GM12878 (cell line): Measurements from ENCODE around the gene LMNB1. TPM values are rescaled to one million over a fixed set of nuclear protein-coding genes. Genes with fewer than 3 reads are reported as not detected.

Experiments used
- ATAC-seq: fragments of 200-7000 bp; cut with Tn5 transposase; 3 replicates; pipeline ENCODE4 v1.9.1; 2020; ENCODE audit warnings: mild to moderate bottlenecking, moderate library complexity
- BruUV-seq: library from RNA; stranded (reverse); fragments of 400-500 nt; replicated peaks from 2 replicates; lab custom pipeline; 2021; lab: Mats Ljungman, UMichigan
- CTCF ChIA-PET: fragments of 300-600 bp; sonication (Branson Sonifier 250); formaldehyde crosslinking; extraction: SDS; loops from one replicate; lab custom pipeline; 2021; ENCODE audit warnings: inconsistent platforms; lab: Yijun Ruan, JAX
- POLR2A ChIA-PET: fragments of 350-600 bp; formaldehyde crosslinking; extraction: SDS; loops from one replicate; lab custom pipeline; 2021; ENCODE audit warnings: inconsistent platforms; lab: Charles Lee
- RAD21 ChIA-PET: fragments of 300-600 bp; sonication (Branson Sonifier 250); formaldehyde crosslinking; loops from one replicate; lab custom pipeline; 2023; ENCODE audit warnings: antibody characterized with exemption; ENCODE audit not compliant: unreplicated experiment; lab: Charles Lee
- SMC1A ChIA-PET: fragments of 300-600 bp; sonication (Branson Sonifier 250); formaldehyde crosslinking; loops from one replicate; lab custom pipeline; 2023; ENCODE audit not compliant: unreplicated experiment, uncharacterized antibody; lab: Charles Lee
- DNase-seq: peaks from one replicate; pipeline ENCODE4 v3.0.0-alpha.2; 2011; ENCODE audit warnings: low read depth, low spot score
- FAIRE-seq: peaks from 3 replicates; lab custom pipeline; 2011; peaks lifted over from hg19 to GRCh38; lab: Jason Lieb, UNC
- H2AFZ ChIP-seq: 2 replicates; pipeline ENCODE4 v1.6.0; 2011; ENCODE audit warnings: low read depth, low read length, control low read depth; ENCODE audit not compliant: control insufficient read depth
- H3K27ac ChIP-seq: 2 replicates; pipeline ENCODE4 v1.5.1; 2011; ENCODE audit warnings: control low read depth; ENCODE audit not compliant: control insufficient read depth, insufficient read depth
- H3K27me3 ChIP-seq, 2 experiments: replicated peaks in 1 of 2; 2 replicates each; pipeline versions ENCODE4 v1.6.0 to v1.6.1; 2011; ENCODE audit warnings: low read length in 1 of 2; ENCODE audit not compliant: control insufficient read depth in 2 of 2, insufficient read depth in 2 of 2
- H3K36me3 ChIP-seq, 2 experiments: 2 replicates each; pipeline ENCODE4 v1.5.1; 2011; ENCODE audit warnings: low read length in 1 of 2; ENCODE audit not compliant: control insufficient read depth in 2 of 2, insufficient read depth in 2 of 2
- H3K4me1 ChIP-seq: 2 replicates; pipeline ENCODE4 v1.6.1; 2011; ENCODE audit warnings: mild to moderate bottlenecking, low read length, moderate library complexity, mixed read lengths; ENCODE audit not compliant: control insufficient read depth, insufficient read depth
- H3K4me2 ChIP-seq: 2 replicates; pipeline ENCODE4 v1.6.0; 2011; ENCODE audit warnings: control low read depth; ENCODE audit not compliant: control insufficient read depth, insufficient read depth
- H3K4me3 ChIP-seq: fragments of 200-600 bp; sonication (generic); 2 replicates; pipeline ENCODE4 v1.5.1; 2016
- H3K79me2 ChIP-seq: 2 replicates; pipeline ENCODE4 v1.6.0; 2011; ENCODE audit warnings: low read length; ENCODE audit not compliant: control insufficient read depth, insufficient read depth
- H3K9ac ChIP-seq: 2 replicates; pipeline ENCODE4 v1.8.0; 2011; ENCODE audit warnings: low read length, control low read depth, mixed read lengths; ENCODE audit not compliant: control insufficient read depth, insufficient read depth
- H3K9me3 ChIP-seq: replicated peaks from 3 replicates; pipeline ENCODE4 v1.5.1; 2011; ENCODE audit warnings: mild to moderate bottlenecking, low read length; ENCODE audit not compliant: control insufficient read depth, insufficient read depth
- H4K20me1 ChIP-seq: 2 replicates; pipeline ENCODE4 v1.6.0; 2011; ENCODE audit not compliant: control insufficient read depth, insufficient read depth
- CBFB ChIP-seq: IDR thresholded peaks from 2 replicates; pipeline ENCODE4 v1.6.1; 2016; ENCODE audit warnings: antibody characterized with exemption, low read depth
- EED ChIP-seq: sonication (generic); IDR thresholded peaks from 2 replicates; pipeline ENCODE4 v1.6.1; 2016; ENCODE audit warnings: antibody characterized with exemption, low read depth
- ESRRA ChIP-seq: IDR thresholded peaks from 2 replicates; pipeline ENCODE4 v1.6.1; 2012; ENCODE audit warnings: mild to moderate bottlenecking, low read length, improper control_type of control experiment
- FOXK2 ChIP-seq: fragments of 450-650 bp; IDR thresholded peaks from 2 replicates; pipeline ENCODE4 v1.6.1; 2017; ENCODE audit warnings: mild to moderate bottlenecking, moderate library complexity
- IRF5 ChIP-seq: fragments of 450-650 bp; IDR thresholded peaks from 2 replicates; pipeline ENCODE4 v1.6.1; 2017; ENCODE audit warnings: borderline replicate concordance
- SIX5 ChIP-seq: IDR thresholded peaks from 2 replicates; pipeline ENCODE4 v1.6.1; 2011; ENCODE audit warnings: mild to moderate bottlenecking, low read depth, low read length, moderate library complexity; ENCODE audit not compliant: severe bottlenecking
- USF1 ChIP-seq: IDR thresholded peaks from 2 replicates; pipeline ENCODE4 v1.6.1; 2011; ENCODE audit warnings: borderline replicate concordance, low read depth, mild to moderate bottlenecking, moderate library complexity, mixed read lengths, low read length; ENCODE audit not compliant: insufficient read depth; ENCODE audit errors: extremely low read length
- ZBTB33 ChIP-seq: fragments of 450-650 bp; IDR thresholded peaks from 2 replicates; pipeline ENCODE4 v1.6.1; 2017; ENCODE audit warnings: mild to moderate bottlenecking
- ZNF274 ChIP-seq: IDR thresholded peaks from one replicate; pipeline ENCODE4 v1.8.0; 2011; ENCODE audit not compliant: insufficient read length, insufficient read depth
- ZNF592 ChIP-seq: fragments of 450-650 bp; IDR thresholded peaks from 2 replicates; pipeline ENCODE4 v1.6.1; 2017; ENCODE audit warnings: mild to moderate bottlenecking, moderate library complexity
- whole genome bisulfite sequencing: methylation state at CpG from one replicate; pipeline ENCODE4 v1.1.6; 2016; ENCODE audit warnings: low lambda C conversion rate; ENCODE audit not compliant: insufficient replicate concordance, insufficient coverage; ENCODE audit errors: missing lambda C conversion rate; 5-methylcytosine and 5-hydroxymethylcytosine counted together
- in situ Hi-C: fragments of 300-500 bp; cut with MboI; formaldehyde crosslinking; loops from 9 replicates; pipeline ENCODE4 v1.14.3; 2018; ENCODE audit warnings: mixed read lengths
- intact Hi-C: fragments of 100-400 bp; cut with micrococcal nuclease; formaldehyde crosslinking; loops from one replicate; pipeline ENCODE4 v1.14.2; 2022; ENCODE audit not compliant: unreplicated experiment
- polyA plus RNA-seq, 11 experiments: library from polyadenylated mRNA; depleted of rRNA in 4 of 11; unstranded in 6 of 11; stranded (reverse) in 5 of 11; fragments of >200 nt; fragmentation: Nextera tagmentation in 4 of 11; fragmentation: Illumina TruSeq in 1 of 11; extraction: Ambion mirVana in 4 of 11; extraction: Trizol in 1 of 11; gene quantifications; 1 replicate in 1 of 11; 2 replicates in 10 of 11; pipeline versions ENCODE4 v1.2.1 to v1.2.3, GENCODE V29; 2011 to 2016; ENCODE audit warnings: inconsistent platforms in 2 of 11, missing spikeins in 2 of 11, low read depth in 1 of 11
- total RNA-seq, 4 experiments: library from RNA; depleted of rRNA in 3 of 4; stranded (reverse); fragments of >200 nt in 3 of 4; fragmentation: Illumina TruSeq in 1 of 4; extraction: Trizol in 1 of 4; gene quantifications; 2 replicates each; pipeline versions ENCODE4 v1.2.1 to v1.2.3, GENCODE V29; 2013 to 2021
- TF ChIP-seq, protein P1 (sequence below): fragments of 450-650 bp; IDR thresholded peaks from 2 replicates; pipeline ENCODE4 v1.6.1; 2018; ENCODE audit warnings: mild to moderate bottlenecking, low read depth, moderate library complexity; ENCODE audit not compliant: partially characterized antibody

The LMNB1 gene
- total and polyA plus RNA-seq, 10 of the 15 experiments (the other 5 are each of a cell fraction or from before 2014, with no cell fraction given) = 7.0 to 185 (median 86.4) TPM

GRCh38 chr5:126742425-126742824 is 34.5 kb upstream of the LMNB1 start:
- Histone ChIP-seq H3K4me3 (no peak overlapping the region), H3K36me3 (no peaks in the 10 kb centered on the region), H3K79me2 (no peaks in the 10 kb centered on the region), H2AFZ (no peak overlapping the region), H4K20me1 (no peaks in the 10 kb centered on the region), H3K4me1 (peaks cover 6% of the 10 kb centered on the region), H3K4me2 (no peak overlapping the region), H3K9ac (no peak overlapping the region), H3K27ac (no peak overlapping the region), H3K27me3 (no peaks in the 10 kb centered on the region), H3K9me3 (no peaks in the 10 kb centered on the region)
- no TSS peak for BruUV-seq
- ATAC-seq (no peak), DNase-seq (no peak), FAIRE-seq (no peak)
- ChIA-PET CTCF (no interaction called here), RAD21 (no interaction called here), POLR2A (interaction anchor here (0.7 kb wide), 1 partner anchor 16 kb away, joined by 4 read pairs; no protein-coding TSS in a partner anchor), SMC1A (no interaction called here)
- 92% methylated on average over 2 of the region's 2 CpGs for WGBS
- in situ Hi-C loops (no loop called here), intact Hi-C loops (no loop called here)
- TF ChIP-seq IRF5 = no peak
- TF ChIP-seq SIX5 = no peak
- no peak for TF ChIP-seq ZNF274
- TF ChIP-seq FOXK2 = no peak
- TF ChIP-seq EED = no peak
- no peak for TF ChIP-seq ZNF592
- TF ChIP-seq USF1 = no peak
- TF ChIP-seq ZBTB33 = no peak
- no peak for TF ChIP-seq CBFB
- no peak for TF ChIP-seq ESRRA
- TF ChIP-seq, protein P1, sequence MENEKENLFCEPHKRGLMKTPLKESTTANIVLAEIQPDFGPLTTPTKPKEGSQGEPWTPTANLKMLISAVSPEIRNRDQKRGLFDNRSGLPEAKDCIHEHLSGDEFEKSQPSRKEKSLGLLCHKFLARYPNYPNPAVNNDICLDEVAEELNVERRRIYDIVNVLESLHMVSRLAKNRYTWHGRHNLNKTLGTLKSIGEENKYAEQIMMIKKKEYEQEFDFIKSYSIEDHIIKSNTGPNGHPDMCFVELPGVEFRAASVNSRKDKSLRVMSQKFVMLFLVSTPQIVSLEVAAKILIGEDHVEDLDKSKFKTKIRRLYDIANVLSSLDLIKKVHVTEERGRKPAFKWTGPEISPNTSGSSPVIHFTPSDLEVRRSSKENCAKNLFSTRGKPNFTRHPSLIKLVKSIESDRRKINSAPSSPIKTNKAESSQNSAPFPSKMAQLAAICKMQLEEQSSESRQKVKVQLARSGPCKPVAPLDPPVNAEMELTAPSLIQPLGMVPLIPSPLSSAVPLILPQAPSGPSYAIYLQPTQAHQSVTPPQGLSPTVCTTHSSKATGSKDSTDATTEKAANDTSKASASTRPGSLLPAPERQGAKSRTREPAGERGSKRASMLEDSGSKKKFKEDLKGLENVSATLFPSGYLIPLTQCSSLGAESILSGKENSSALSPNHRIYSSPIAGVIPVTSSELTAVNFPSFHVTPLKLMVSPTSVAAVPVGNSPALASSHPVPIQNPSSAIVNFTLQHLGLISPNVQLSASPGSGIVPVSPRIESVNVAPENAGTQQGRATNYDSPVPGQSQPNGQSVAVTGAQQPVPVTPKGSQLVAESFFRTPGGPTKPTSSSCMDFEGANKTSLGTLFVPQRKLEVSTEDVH = no peak
